VCaP (cell line): ENCODE measurements around the gene ACTR3.
"Not testable (repeated sequence)": the region's sequence is repeated elsewhere in the genome, so short reads cannot be mapped to it uniquely, and the experiment has no call there.

Experiments used
- H3K27ac ChIP-seq: fragments of 450-650 bp; 2 replicates; pipeline ENCODE4 v1.5.1; 2017
- CTCF ChIP-seq: fragments of 450-650 bp; conservative IDR thresholded peaks from 2 replicates; pipeline ENCODE4 v1.5.1; 2017; ENCODE audit warnings: mild to moderate bottlenecking, moderate library complexity

ACTR3 gene

GRCh38 chr2:113889471-113890252 lies at the start of gene ACTR3:
ACTR3 (plus strand) TSS chr2:113890089; CDS start chr2:113890280, 191 bp downstream.
- TF ChIP-seq CTCF = no peak
- H3K27ac ChIP-seq = peak within 1 kb of the TSS; percentile 92

GRCh38 chr2:113840518-113840917 lies 49.4 kb upstream of the ACTR3 start:
- H3K27ac ChIP-seq = no peak overlapping the region
- TF ChIP-seq CTCF = no peak

GRCh38 chr2:113842919-113843736 lies 46.8 kb upstream of the ACTR3 start:
- no peak for TF ChIP-seq CTCF
- H3K27ac ChIP-seq = no peak overlapping the region

GRCh38 chr2:113843737-113844050 lies 46.2 kb upstream of the ACTR3 start:
- H3K27ac ChIP-seq = not testable (repeated sequence)

- H3K27ac ChIP-seq = no peak overlapping the region
Observed at GRCh38 chr2:113845261-113845660, 44.6 kb upstream of the ACTR3 start.

GRCh38 chr2:113845796-113846195 lies 44.1 kb upstream of the ACTR3 start:
- not testable (repeated sequence) for H3K27ac ChIP-seq

More at GRCh38 chr2:113845261-113845660, 44.6 kb upstream of the ACTR3 start:
- no peak for TF ChIP-seq CTCF

- H3K27ac ChIP-seq = no peak overlapping the region
- TF ChIP-seq CTCF = no peak
Observed at GRCh38 chr2:113846429-113846828, 43.5 kb upstream of the ACTR3 start.

- no peak overlapping the region for H3K27ac ChIP-seq
- TF ChIP-seq CTCF = no peak
Observed at GRCh38 chr2:113847144-113847543, 42.7 kb upstream of the ACTR3 start.
